MM.1S (cell line): ENCODE data around the gene KMT2D.

ENCODE experiments used
- DNase-seq: peaks from one replicate; pipeline ENCODE4 v3.0.0-alpha.2; 2015
- H2AFZ ChIP-seq: fragments of 300-600 bp; sonication (generic); 2 replicates; pipeline ENCODE4 v1.6.0; 2016; ENCODE audit warnings: antibody characterized with exemption, low read length
- H3F3A ChIP-seq: fragments of 300-600 bp; sonication (generic); 2 replicates; pipeline ENCODE4 v1.6.1; 2016; ENCODE audit warnings: mild to moderate bottlenecking, antibody characterized with exemption, low read length, moderate library complexity, mixed read lengths; ENCODE audit not compliant: insufficient read depth
- H3K27ac ChIP-seq: fragments of 300-600 bp; sonication (generic); 2 replicates; pipeline ENCODE4 v1.5.1; 2016; ENCODE audit warnings: mild to moderate bottlenecking, low read length
- H3K27me3 ChIP-seq: fragments of 300-600 bp; sonication (generic); replicated peaks from 2 replicates; pipeline ENCODE4 v1.6.0; 2016; ENCODE audit warnings: low read length; ENCODE audit not compliant: insufficient read depth
- H3K36me3 ChIP-seq: fragments of 300-600 bp; sonication (generic); replicated peaks from 2 replicates; pipeline ENCODE4 v1.6.1; 2016; ENCODE audit warnings: mild to moderate bottlenecking, low read length, mixed read lengths; ENCODE audit not compliant: insufficient read depth
- H3K4me1 ChIP-seq: fragments of 300-600 bp; sonication (generic); 2 replicates; pipeline ENCODE4 v1.6.1; 2016; ENCODE audit warnings: low read length, mixed read lengths
- H3K4me2 ChIP-seq: fragments of 300-600 bp; sonication (generic); 2 replicates; pipeline ENCODE4 v1.6.0; 2016; ENCODE audit warnings: low read depth, low read length
- H3K4me3 ChIP-seq: fragments of 300-600 bp; sonication (generic); 2 replicates; pipeline ENCODE4 v1.5.1; 2016; ENCODE audit warnings: low read length, mixed read lengths
- H3K79me2 ChIP-seq: fragments of 300-600 bp; sonication (generic); 2 replicates; pipeline ENCODE4 v1.6.1; 2016; ENCODE audit warnings: mixed run types, low read length, mixed read lengths
- H3K9ac ChIP-seq: fragments of 300-600 bp; sonication (generic); 2 replicates; pipeline ENCODE4 v1.6.1; 2016; ENCODE audit warnings: low read length, mixed read lengths
- H3K9me2 ChIP-seq: fragments of 300-600 bp; sonication (generic); replicated peaks from 2 replicates; pipeline ENCODE4 v1.6.1; 2016; ENCODE audit warnings: mild to moderate bottlenecking, low read length, mixed read lengths; ENCODE audit not compliant: insufficient read depth
- H3K9me3 ChIP-seq: fragments of 300-600 bp; sonication (generic); replicated peaks from 2 replicates; pipeline ENCODE4 v1.6.1; 2016; ENCODE audit warnings: mild to moderate bottlenecking, low read length, mixed read lengths; ENCODE audit not compliant: insufficient read depth
- H4K20me1 ChIP-seq: fragments of 300-600 bp; sonication (generic); 2 replicates; pipeline ENCODE4 v1.6.1; 2016; ENCODE audit warnings: mild to moderate bottlenecking, low read length, moderate library complexity, mixed read lengths; ENCODE audit not compliant: insufficient read depth
- EZH2 ChIP-seq: fragments of 300-600 bp; sonication (generic); optimal IDR thresholded peaks from 2 replicates; pipeline ENCODE3; 2017; ENCODE audit warnings: low read depth, mild to moderate bottlenecking, antibody characterized with exemption, low read length, mixed read lengths
- EZH2phosphoT487 ChIP-seq: fragments of 300-600 bp; sonication (generic); IDR thresholded peaks from 2 replicates; pipeline ENCODE4 v1.6.1; 2018; ENCODE audit warnings: antibody characterized with exemption, low read length
- TF ChIP-seq, protein P1 (sequence below): fragments of 300-600 bp; sonication (generic); IDR thresholded peaks from 2 replicates; pipeline ENCODE4 v1.5.1; 2016; ENCODE audit warnings: antibody characterized with exemption, low read length, mixed read lengths

Gene KMT2D

DNA sequence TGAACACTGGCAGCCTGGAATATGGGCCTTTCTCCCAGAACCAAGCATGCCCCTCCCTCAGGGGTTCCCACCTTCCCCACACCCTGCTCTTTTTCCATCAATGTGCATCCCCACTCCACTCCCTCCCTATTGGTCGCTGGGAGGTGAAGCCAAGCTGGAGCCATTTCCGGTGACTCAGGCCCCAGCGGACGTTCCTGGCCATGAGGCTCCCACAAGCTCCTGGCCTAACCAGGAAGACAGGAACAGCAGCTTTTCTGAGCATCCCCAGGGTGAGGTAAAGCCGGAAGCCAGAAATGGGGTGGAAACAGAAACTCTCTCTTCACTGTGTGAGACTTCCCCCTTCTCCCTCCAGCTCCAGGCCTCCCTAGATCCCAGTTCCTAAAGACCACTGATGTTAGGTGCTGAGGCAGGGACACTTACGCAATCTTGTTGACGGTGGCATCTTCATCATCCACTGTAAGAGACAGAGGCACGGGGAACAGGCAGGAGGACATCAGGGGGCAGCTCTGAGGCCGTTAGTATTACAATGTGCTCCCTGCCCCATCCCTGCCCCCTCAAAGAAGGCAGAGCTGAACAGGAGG lies 45.0 kb upstream of the KMT2D start:
- Histone ChIP-seq H4K20me1 (no peaks in the 10 kb centered on the region), H3K79me2 (peaks cover 11% of the 10 kb centered on the region; the same call in 1 of the 2 replicates), H3K4me3 (no peak overlapping the region), H3F3A (peaks cover 4% of the 10 kb centered on the region), H2AFZ (no peak overlapping the region), H3K4me1 (peaks cover 9% of the 10 kb centered on the region; the same call in 1 of the 2 replicates), H3K4me2 (no peak overlapping the region), H3K9me3 (no peaks in the 10 kb centered on the region), H3K9ac (no peak overlapping the region), H3K27me3 (no peaks in the 10 kb centered on the region), H3K9me2 (no peaks in the 10 kb centered on the region), H3K36me3 (no peaks in the 10 kb centered on the region), H3K27ac (no peak overlapping the region)
- no peak for DNase-seq
- no peak for TF ChIP-seq EZH2phosphoT487
- TF ChIP-seq, protein P1, sequence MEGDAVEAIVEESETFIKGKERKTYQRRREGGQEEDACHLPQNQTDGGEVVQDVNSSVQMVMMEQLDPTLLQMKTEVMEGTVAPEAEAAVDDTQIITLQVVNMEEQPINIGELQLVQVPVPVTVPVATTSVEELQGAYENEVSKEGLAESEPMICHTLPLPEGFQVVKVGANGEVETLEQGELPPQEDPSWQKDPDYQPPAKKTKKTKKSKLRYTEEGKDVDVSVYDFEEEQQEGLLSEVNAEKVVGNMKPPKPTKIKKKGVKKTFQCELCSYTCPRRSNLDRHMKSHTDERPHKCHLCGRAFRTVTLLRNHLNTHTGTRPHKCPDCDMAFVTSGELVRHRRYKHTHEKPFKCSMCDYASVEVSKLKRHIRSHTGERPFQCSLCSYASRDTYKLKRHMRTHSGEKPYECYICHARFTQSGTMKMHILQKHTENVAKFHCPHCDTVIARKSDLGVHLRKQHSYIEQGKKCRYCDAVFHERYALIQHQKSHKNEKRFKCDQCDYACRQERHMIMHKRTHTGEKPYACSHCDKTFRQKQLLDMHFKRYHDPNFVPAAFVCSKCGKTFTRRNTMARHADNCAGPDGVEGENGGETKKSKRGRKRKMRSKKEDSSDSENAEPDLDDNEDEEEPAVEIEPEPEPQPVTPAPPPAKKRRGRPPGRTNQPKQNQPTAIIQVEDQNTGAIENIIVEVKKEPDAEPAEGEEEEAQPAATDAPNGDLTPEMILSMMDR, result no peak
- TF ChIP-seq EZH2, result no peak

DNA sequence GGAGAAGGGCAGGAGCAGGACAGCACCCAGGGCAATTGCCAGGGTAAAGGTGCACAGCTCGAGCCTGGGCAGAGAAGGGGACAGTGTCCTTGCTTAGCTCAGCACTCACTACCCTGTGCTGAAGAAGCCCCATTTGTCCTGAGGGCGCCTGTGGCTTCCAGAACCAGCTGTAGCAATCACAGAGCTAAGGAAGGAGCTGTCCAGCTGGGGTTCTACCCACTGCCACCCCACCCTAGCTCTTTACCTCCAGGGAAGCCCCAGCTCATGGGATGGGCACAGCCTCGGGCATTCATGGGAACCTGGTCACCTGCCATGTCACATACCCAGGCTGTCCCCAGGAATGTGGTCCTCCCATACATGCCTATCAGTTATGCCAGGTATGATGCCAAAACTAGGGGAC lies 44.2 kb upstream of the KMT2D start:
- no peak overlapping the region for H3K4me3 ChIP-seq
- H3K9me3 ChIP-seq, result no peaks in the 10 kb centered on the region
- H2AFZ ChIP-seq, result no peak overlapping the region
- no peak for DNase-seq
- H3K4me1 ChIP-seq, result peaks cover 9% of the 10 kb centered on the region; the same call in 1 of the 2 replicates
- H3K79me2 ChIP-seq, result peaks cover 10% of the 10 kb centered on the region; the same call in 1 of the 2 replicates
- H3K27ac ChIP-seq, result no peak overlapping the region
- TF ChIP-seq, protein P1, result no peak
- no peak for TF ChIP-seq EZH2
- TF ChIP-seq EZH2phosphoT487, result no peak
- H3K27me3 ChIP-seq, result no peaks in the 10 kb centered on the region
- H3K9ac ChIP-seq, result no peak overlapping the region
- H4K20me1 ChIP-seq, result no peaks in the 10 kb centered on the region
- H3F3A ChIP-seq, result no peaks in the 10 kb centered on the region
- H3K9me2 ChIP-seq, result no peaks in the 10 kb centered on the region
- no peaks in the 10 kb centered on the region for H3K36me3 ChIP-seq
- H3K4me2 ChIP-seq, result no peak overlapping the region

DNA sequence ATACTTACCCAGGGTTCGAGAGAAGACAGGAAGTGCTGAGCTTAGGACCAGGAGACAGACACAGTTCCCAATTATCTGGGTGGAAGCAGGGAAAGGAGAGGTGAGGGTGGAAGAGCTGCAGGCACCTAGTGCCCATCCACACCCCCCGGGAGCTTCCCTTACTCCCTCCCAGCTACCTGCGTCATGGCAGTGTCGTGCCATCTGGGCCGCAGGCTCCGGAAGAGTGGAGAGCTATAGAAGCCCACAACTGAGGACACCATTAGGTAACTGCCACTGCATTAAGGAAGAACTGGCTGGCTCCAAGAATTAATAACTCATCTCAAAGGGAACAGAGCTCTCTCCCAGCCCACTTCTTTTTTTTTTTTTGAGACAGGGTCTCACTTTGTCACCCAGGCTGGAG lies 39.8 kb upstream of the KMT2D start:
- Histone ChIP-seq H3K4me1 (no peaks in the 10 kb centered on the region), H2AFZ (no peak overlapping the region), H3K27me3 (no peaks in the 10 kb centered on the region), H3K9me3 (no peaks in the 10 kb centered on the region), H3K9me2 (no peaks in the 10 kb centered on the region), H3F3A (no peaks in the 10 kb centered on the region), H3K9ac (no peak overlapping the region), H3K36me3 (no peaks in the 10 kb centered on the region), H3K27ac (no peak overlapping the region), H3K4me3 (no peak overlapping the region), H4K20me1 (no peaks in the 10 kb centered on the region), H3K4me2 (no peak overlapping the region), H3K79me2 (no peaks in the 10 kb centered on the region)
- TF ChIP-seq EZH2, result no peak
- TF ChIP-seq, protein P1, result no peak
- TF ChIP-seq EZH2phosphoT487, result no peak
- no peak for DNase-seq
